Head of caudate nucleus (tissue), 42 donors: Measurements from ENCODE around the gene DPPA3.
A peak's percentile ranks its signal among the peaks of the same experiment; 100 is the strongest.
"Not testable (repeated sequence)": the region's sequence is repeated elsewhere in the genome, so short reads cannot be mapped to it uniquely, and the experiment has no call there.

ENCODE experiments used
- DNase-seq, 42 donors: peaks; one replicate each; pipeline versions ENCODE4 v3.0.0 to v3.0.0-alpha.2; 2020 to 2021; ENCODE audit warnings: mixed read lengths in 7 of 42
- intact Hi-C: fragments of 100-400 bp; cut with DNase I; formaldehyde crosslinking; loops from one replicate; pipeline ENCODE4 v1.15.0; 2022

The DPPA3 gene

DNA sequence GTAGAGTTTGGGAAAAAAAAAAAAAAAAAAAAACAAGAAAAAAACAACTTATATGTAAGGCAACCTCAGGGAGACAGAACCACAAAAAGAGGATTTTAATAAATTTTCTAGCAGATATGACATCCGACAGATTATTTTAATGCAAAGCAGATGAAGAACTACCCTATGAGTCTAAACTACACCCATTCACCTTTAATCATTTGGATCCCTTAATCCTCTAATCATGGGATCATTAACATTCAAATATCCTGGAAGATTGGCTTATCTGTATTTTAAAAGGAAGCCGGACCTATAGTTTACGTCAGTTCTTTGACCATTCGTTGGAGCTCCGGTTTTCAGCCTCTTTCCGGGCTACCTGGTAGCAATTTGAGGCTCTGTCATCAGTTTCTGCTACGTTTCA is at the start of gene DPPA3:
TSS of gene DPPA3 (plus strand) at position 301 of the 400 bp plus-strand sequence. CDS start 138 bp downstream, outside the sequence.
- no peak for DNase-seq
- intact Hi-C loops: no loop called here

DNA sequence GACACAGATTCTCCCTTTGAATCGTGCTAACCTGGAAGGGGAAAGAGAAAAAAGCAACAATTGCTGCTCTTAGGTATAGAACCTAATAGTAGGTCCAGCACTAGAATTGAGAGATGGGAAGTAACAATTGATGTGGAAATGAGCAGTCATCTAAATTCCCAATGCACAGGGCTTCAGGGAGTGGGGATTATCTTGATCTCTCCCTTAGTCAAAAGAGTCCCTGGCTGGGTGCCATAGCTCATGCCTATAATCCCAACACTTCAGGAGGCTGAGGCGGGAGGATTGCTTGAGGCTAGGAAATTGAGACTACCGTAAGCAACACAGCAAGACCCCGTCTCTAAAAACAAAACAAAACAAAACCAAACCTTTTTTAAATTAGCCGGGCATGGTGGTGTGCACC is 49.5 kb upstream of the DPPA3 start:
- intact Hi-C loops: no loop called here
- no peak for DNase-seq

DNA sequence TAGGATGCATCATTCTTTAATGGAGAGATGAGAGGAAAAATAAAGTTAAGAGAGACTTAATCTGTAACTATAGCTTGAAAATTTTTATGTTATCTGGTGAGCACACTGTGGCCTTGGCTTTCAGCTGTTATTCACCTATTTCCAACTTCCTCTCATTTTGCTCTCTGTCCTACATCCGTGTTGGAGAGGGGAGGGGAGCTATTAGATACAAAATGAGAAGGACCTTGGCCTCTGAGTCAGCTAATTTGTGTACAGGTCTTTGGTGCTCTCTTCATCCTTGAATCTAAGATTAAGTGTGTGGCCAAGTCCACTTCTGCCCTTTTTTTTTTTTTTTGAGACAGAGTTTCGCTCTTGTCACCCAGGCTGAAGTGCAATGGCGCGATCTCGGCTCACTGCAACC is 44.6 kb upstream of the DPPA3 start:
- intact Hi-C loops: no loop called here

DNA sequence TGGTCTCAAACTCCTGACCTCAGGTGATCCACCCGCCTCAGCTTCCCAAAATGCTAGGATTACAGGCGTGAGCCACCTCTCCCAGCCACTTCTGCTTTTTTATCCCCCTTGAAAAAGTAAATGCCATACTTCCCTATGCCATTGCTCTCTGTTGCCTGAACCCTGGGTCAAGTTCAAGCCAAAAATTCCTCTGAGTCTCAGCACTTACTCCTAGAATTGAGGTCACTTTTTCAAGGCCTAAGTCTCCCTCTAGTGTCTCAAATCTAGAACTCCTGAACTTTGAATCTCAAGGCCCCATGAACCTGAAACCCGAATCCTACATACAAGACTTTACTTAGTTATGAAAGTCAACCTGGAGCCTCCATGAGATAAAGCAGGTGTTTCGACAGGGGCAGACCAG is 44.1 kb upstream of the DPPA3 start:
- DNase-seq: no peak
- intact Hi-C loops: no loop called here

More for the DNA sequence above, 44.6 kb upstream of the DPPA3 start:
- no peak for DNase-seq

DNA sequence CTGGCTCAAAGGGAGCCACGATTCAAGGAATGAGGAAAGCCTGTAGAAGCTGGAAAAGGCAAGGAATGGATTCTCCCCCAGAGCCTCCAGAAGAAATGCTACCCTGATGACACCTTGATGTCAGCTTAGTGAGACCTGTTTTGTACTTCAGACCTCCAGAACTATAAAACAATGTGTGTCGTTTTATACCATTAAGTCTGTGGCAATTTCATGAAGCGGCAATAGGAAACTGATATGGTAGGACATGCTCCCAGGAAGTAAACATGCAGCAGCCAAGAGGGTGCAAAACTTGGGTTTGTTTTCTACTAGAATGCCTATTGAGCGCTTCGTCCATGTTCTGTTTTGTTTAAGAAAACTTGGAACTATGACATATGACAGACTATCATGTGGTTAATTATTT is 43.1 kb upstream of the DPPA3 start:
- intact Hi-C loops: no loop called here
- no peak for DNase-seq

DNA sequence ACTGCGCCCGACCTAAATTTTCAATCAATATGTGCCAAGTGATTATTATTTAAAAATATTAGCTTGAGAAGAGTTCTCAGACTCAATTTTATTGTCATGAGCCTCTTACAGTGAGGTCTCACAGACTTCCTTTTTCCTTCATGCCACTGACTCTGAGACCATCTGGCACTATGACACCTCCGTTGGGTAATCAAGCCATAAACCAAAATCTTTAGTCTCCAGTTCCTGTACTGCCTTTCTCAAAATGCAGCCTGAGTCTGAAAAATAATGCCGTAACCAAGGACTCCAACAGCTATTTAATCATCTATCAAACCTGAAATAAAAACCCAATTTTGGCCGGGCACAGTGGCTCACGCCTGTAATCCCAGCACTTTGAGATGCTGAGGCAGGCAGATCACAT is 35.8 kb upstream of the DPPA3 start:
- DNase-seq, intact Hi-C loops: not testable (repeated sequence)

DNA sequence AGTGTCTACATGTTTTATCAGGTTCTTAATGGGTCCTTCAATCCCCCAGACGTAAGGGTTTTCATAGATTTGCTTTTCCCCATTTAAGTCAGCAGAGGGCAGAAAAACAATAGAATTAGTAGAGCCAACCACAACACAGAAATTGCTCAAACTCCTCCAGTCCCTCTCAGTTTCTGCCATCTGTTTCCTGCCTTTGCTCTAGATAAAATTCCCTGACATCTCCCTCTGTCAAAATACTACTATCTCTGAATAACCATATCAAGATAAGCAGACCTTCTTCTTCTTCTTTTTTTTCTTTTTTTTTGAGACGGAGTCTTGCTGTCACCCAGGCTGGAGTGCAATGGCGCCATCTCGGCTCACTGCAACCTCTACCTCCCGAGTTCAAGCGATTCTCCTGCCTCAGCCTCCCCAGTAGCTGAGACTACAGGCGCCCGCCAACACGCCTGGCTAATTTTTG is 33.8 kb upstream of the DPPA3 start:
- DNase-seq, intact Hi-C loops: not testable (repeated sequence)

DNA sequence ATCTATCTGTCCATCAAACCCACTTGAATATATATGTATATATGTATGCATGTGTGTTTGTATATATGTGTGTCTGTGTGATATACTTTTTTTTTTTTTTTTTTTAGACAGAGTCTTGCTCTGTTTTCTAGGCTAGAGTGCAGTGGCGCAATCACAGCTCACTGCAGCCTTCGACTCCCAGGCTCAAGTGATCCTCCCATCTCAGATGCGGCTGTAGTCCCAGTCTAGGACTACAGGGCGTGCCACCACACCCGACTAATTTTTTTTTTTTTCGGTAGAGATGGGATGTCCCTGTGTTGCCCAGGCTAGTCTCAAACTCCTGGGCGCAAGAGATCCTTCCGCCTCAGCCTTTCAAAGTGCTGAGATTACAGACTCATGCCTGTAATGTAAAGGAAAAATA is 32.5 kb upstream of the DPPA3 start:
- intact Hi-C loops: no loop called here
- no peak for DNase-seq

DNA sequence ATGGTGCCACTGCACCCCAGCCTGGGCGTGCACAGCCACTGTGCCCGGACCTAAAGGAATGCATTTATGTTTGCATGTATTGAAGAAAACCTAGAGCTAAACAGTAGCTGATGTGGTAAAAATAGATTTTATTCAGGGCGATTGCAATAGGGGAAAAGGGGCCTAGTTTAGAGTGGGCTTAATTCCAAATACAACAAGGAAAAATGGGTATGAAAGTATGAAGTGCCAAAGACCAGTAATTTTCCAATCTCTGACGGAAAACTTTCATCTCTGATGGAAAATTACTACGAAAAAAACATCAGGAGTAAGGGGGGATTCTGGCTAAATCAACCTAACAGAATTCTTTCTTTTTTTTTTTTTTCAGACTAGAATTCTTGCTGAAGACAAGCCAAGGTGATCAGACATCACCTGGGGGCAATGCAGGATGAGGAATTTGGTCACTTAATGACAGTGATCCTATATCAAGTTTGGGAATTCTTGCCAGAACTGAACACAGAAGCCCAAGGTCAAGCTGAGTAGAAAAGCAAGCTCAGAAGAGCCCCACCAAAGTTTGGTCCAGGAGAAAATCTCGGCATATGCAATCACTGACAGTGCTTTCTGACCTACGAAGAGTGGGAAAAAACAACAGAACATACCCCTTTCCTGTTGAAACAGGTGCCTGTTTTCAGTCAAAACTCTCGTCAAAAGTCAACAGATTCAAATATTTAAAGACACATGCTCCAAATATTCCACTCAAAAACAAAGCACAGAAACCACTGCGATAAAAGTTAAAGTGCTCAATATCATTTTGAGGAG is 31.8 kb upstream of the DPPA3 start:
- no peak for DNase-seq
- intact Hi-C loops: no loop called here

DNA sequence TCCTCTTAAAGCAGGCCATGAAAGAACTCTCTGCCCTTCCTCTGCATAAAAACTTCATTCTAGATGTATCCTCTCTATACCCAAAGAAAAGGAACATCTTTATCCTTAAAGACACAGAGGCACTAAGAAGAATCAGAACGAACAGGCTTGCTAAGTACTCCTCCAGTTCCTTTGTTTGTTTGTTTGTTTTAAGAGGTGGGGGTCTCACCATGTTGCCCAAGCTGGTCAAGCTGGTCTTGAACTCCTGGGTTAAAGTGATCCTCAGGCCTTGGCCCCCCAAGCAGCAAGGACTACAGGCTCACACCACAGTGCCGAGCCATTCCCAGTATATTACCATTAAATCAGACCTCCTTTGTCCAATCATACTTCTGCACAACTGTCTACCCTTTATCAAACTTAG is 29.7 kb upstream of the DPPA3 start:
- DNase-seq: no peak
- intact Hi-C loops: no loop called here

DNA sequence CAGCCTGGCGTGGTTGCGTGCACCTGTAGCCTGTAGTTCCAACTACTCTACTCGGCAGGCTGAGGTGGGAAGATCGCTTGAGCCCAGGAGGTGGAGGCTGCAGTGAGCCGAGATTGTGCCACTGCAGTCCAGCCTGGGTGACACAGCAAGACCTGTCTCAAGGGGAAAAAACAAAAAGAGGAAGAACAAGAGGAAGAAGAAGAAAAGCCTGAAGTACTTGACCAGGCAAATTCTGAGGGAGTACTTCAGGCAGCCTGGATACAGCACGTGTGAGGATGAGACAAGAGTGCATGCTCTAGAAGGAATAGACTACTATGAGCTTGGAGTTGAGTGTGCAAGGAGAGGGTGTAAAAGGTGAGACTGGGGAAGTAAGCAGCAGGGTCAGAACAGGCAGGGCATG is 17.4 kb upstream of the DPPA3 start:
- DNase-seq: no peak
- intact Hi-C loops: no loop called here

DNA sequence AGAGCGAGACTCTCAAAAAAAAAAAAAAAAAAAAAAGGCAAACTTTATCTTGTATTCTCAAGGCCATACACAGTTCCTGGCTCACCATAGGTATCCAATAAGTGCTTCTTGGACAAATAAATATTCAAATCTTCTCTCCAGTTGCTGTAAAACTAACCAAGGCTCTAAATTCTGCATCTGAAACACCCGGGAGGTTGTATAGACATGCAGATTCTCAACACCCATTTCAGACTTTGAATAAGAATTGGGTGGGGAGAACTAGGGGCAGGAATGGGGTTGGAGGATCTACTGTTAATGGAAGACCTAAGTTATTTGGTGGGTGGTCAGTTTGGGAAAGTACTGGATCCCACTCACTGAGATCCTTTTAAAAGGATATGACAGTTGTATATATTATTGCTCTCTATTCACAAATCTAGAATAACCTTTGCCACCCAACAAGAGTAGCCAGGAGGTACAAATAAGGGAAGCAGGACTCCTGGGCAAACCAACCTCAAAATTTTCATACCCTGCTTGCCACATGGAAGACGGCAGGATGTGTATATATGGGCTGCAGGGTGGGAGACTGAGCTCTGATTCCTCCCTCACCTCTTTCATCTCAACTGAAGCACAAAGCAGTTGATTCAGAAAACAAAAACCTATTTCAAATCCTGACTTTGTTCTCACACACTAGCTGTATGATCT is 16.5 kb upstream of the DPPA3 start:
- intact Hi-C loops: no loop called here
- DNase-seq: no peak

DNA sequence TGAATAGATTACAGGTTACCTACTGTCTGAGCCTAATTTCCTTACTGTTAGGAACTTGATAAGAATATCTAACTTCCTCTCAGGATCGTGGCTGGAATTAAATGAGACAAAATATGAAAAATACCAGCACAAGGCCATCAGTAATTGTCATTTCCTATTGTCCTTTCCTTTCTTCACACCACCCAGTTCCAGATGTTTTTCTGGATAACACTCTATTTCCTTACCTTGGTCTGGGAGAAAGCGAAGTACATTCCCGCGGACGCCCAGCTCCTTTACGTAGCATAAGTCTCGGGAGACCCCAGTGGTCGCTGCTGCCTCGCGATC is 16.0 kb upstream of the DPPA3 start:
- intact Hi-C loops: no loop called here
- no peak for DNase-seq

DNA sequence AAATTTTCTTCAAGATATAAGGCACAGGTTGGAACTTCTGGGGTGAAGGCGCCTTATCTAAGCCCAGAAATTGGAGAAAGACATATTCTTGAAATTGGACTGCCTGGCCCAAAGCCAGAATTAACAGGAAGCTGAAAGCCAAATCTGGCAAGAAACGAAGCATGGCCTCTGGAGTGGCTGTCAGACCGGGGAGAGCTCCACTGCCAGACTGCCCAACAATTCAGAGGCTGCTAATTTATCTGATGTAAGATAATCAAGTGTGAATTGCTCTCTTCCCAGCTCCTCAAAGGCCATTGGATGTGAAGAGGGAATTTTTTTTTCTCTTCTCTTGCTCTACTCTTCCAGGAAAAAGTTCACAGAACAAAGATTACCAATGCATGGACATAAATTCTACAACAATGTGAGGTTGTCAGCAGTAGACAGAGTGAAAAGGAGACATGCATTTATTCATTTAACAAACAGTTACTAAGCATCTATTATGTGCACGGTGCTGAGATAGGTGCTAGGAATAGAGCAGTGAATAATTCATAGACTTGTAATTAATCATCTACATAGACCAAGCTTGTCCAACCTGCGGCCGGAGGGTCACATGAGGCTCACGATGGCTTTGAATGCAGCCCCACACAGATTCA is 15.6 kb upstream of the DPPA3 start, which contains the start of gene GDF3:
TSS of gene GDF3 (minus strand) at position 210 of the 632 bp plus-strand sequence. CDS start at position 163, 47 bp downstream.
- intact Hi-C loops: no loop called here
- DNase-seq: peak in 2 of 42 donors; percentile 4 to 39

DNA sequence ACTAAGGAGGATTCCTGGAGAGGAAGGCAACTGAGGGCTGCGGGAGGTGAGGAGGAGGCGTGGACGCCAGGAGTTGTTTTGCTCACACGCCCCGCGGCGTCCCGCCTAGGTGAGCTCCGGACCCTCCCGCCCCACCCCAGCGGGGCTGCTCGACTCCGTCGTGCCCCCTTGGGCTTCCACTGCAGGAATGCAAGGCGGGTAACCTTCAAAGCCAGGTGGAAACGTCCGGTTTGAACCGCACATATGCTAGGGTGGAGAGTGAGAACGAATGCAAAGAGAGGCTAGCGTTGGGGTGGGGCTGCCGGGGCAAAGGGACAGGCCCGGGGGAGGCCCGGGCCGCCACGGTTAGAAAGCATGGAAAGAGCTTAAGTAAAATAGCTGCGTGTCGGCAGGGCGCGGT is 5.4 kb upstream of the DPPA3 start:
- intact Hi-C loops: no loop called here
- DNase-seq: no peak

DNA sequence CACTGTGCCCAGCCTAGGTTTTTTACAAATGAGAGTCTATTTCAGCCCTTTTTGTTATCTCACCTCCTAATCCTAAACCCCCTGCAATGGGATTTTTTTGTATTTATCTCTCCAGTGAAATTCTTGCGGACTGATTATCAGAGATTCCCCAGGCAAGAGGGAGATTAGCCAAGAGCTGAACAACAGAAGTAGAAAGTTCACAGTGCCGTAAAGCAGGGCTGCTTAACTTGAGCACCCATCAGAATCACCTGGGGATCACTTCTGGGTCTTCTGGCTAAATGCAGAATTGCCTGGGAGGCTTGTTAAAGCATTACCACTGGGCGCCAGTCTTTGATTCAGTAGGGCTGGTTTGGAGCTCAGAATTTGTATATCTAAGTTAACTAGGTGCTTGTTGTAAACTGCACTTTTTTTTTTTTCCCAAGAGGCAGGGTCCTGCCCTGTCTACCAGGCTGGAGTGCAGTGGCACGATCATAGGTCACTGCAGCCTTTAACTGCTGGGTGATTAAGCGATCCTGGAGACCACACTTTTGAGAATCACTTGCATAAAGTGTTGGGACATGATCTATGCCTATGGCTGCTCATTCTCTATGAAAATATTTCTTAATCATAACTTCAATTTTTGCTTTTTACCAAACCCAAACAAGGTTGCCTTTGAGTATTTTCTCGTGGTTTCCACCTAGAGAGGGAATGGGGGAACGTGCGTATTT is 1.1 kb upstream of the DPPA3 start:
- no peak for DNase-seq
- intact Hi-C loops: no loop called here

DNA sequence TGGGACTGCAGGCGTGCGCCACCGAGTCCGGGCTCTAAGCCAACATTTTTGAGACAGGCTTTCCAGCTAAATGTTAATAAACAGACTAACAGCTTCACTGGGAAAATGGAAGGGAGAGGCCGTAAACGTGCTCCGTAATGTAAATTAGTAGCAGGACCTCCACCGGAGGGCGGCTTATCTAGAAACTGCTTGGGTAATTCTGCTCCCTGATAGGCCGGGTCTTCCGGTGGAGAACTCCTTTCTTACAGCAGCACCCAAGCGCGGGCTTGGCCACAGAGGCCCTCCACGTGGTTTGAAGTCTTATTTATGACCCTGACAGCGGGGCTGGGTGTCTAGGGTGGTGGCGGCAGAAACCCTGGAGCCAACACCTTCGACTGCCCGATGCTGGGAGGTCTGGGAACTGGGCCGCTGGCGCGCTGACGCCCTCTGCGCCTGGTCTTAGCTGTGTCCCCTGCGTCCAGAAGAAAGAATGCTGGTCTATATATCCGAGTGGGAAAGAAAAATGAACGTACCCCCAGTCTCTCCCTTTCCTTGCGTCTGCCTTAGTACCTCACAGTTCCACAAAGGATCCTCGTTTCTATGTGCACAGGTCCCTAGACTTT is 1.7 kb downstream of the DPPA3 start:
- intact Hi-C loops: no loop called here
- no peak for DNase-seq

DNA sequence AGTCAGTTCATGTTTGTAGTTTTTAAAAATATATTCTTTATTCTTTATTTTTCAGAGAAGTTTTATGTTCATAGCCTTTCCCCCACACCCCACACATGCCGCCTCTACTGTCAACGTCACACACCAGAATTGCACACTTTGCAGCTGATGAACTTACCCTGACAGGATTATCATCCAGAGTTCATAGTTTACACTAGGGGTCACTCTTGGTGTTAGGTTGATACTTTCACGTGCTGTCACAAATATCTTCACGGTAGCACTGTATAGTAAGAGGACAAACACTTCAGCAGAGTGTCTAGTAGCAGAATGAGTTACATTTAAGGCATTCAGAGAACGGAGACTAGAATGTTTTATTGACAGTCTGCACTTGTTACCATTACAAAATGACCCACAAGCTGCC is 5.1 kb downstream of the DPPA3 start:
- intact Hi-C loops: no loop called here
- no peak for DNase-seq
